ENCODE data around the gene SEZ6.

SEZ6 gene

DNA sequence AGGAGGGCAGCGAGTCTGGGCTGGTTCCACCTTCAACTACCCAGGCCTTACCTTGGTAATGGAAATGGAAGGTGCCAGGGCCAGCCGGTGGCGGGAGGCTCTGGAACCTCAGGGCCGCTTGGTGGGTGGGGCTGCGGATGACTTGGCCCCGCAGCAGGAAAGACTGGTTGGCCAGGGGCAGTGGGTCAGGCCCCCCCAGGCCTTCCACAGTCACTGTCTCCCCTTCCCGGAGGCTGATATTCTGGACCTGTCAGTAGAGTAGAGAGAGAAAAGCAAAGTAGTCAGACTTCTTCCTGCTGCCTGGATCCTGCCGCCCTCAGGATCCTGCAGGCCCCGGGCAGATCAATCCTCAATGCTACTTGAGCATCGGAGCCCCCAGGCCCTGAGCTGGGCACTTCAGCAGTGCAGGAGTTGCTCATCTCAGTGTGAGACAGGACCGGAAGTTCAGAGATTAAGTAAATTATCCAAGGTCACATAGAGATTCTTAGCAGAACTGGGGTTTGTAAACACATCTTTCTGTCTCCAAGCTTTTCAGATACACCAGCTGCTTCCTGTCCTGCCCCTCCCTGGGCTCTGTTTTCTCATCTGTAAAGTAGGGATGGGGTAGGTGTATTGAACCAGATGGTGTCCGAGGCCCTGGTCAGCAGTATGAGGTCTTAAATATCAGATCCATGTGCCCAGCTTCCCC is 36.0 kb downstream of the SEZ6 start:
- peaks cover 0 to 21% of the 10 kb centered on the region in 2 donors for H3K4me1 ChIP-seq (ENCODE audit: control insufficient read depth in 1 of 2, insufficient read depth in 2 of 2, low read length in 2 of 2)
- no peak overlapping the region for H3K4me3 ChIP-seq (ENCODE audit: low read depth in 1 of 2, low read length in 2 of 2)
- H3K36me3 ChIP-seq (ENCODE audit: control insufficient read depth in 1 of 2, insufficient read depth in 2 of 2, low read length in 2 of 2), result no peaks in the 10 kb centered on the region
- no peak overlapping the region for H3K27ac ChIP-seq (ENCODE audit: low read length)
- no peaks in the 10 kb centered on the region for H3K27me3 ChIP-seq (ENCODE audit: low read depth, low read length)
- no peaks in the 10 kb centered on the region for H3K9me3 ChIP-seq (ENCODE audit: control insufficient read depth in 1 of 2, low read length in 2 of 2)

DNA sequence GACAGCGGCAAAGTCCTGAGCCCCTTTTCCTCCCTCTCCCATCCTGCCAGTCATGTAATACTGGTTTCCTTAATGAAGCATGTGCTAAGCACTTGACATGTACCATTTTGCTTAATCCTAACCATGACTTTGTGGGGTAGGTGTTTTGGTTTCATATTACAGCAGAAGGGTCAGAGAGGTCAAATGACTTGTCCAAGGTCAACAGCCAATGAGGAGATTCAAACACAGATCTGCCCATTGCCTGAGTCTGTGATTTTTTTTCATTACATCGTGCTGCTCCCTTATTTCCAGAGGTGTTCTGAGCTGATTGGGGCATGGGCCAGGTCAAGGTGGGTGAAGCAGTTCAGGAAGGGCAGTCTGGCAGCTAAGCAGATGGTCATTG is 36.9 kb downstream of the SEZ6 start:
- Histone ChIP-seq H3K9me3 (ENCODE audit: control insufficient read depth in 1 of 2, low read length in 2 of 2) (no peaks in the 10 kb centered on the region), H3K4me1 (ENCODE audit: control insufficient read depth in 1 of 2, insufficient read depth in 2 of 2, low read length in 2 of 2) (peaks cover 0 to 21% of the 10 kb centered on the region in 2 donors), H3K27me3 (ENCODE audit: low read depth, low read length) (no peaks in the 10 kb centered on the region), H3K36me3 (ENCODE audit: control insufficient read depth in 1 of 2, insufficient read depth in 2 of 2, low read length in 2 of 2) (no peaks in the 10 kb centered on the region), H3K4me3 (ENCODE audit: low read depth in 1 of 2, low read length in 2 of 2) (no peak overlapping the region), H3K27ac (ENCODE audit: low read length) (no peak overlapping the region)

DNA sequence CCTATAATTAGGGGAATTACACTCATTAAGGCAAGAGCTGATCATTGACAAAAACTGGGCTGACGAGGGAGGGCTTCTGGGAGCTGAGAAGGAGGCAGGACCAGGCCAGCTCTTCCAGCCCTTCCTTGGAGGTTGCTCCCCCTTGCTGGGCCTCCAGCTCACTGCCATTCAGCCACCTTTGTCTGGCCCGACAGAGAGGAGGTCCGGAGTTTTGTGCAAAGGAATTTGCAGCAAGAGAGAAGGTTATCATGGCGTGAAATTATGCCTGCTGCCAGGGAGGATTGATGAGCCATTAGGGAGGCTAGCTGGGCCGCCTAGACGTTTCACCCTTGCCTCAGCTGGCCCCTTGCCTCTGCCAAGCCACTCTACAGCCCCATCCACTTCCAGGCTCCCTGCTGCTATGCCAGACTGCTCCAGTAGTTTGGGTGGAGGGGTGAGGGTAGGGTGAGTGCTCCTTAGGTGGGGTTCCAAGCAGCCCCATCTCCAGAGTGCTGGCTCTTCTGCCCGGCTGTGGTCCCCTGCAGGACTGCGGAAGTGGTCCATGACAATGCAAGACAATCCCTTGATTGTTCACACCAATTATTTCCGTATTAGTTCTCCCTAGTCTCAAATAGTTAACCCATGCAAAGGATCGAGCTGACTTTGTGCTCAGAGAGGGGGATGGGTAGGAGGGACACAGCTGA is 37.5 kb downstream of the SEZ6 start:
- peaks cover 0 to 17% of the 10 kb centered on the region in 2 donors for H3K4me1 ChIP-seq (ENCODE audit: control insufficient read depth in 1 of 2, insufficient read depth in 2 of 2, low read length in 2 of 2)
- H3K4me3 ChIP-seq (ENCODE audit: low read depth in 1 of 2, low read length in 2 of 2), result no peak overlapping the region

DNA sequence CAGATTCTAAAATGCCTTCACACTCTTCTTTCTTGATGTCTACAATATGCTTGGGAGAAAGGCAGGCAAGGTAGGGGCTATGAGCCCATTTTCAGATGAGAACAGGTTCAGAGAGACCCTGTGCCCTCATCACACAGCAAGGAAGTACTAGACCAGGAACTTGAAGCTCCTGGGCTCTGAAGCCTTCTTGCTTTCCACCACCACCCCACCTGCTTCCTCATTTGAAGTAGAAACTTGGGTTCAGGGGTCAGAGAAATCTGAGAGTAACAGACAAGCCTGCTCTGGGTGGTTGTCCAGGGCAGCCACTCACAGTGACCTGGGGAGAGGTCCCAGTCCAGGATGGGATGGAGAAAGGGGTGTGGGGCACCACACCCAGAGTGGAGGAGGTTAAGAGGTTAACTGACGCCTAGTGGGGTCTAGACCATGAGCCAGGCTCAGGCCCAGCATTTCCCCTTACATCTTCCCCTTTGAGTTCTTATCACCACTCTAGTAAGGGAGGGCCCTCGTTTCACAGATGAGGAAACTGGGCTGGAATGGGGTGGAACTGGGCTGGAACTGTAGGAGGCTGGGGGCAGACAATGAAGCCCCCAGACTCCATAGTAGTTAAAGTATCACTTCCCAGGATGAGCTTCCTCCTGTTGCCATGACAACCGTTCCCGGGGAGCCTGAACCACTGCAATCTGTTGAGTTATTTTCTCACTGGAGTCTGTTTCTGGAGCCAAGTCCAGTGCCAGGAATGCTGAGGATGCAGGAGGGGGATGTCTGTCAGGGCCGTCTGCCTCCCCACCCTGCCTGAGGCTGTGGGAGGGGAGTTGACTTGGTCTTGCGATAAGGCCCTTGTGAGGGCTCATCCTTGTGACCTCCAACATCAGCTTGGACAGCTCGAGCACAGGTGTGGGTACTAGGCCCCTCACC is 38.4 kb downstream of the SEZ6 start:
- peaks cover 0 to 14% of the 10 kb centered on the region in 2 donors for H3K4me1 ChIP-seq (ENCODE audit: control insufficient read depth in 1 of 2, insufficient read depth in 2 of 2, low read length in 2 of 2)
- H3K27ac ChIP-seq (ENCODE audit: low read length), result no peak overlapping the region
- H3K9me3 ChIP-seq (ENCODE audit: control insufficient read depth in 1 of 2, low read length in 2 of 2), result no peaks in the 10 kb centered on the region
- no peaks in the 10 kb centered on the region for H3K36me3 ChIP-seq (ENCODE audit: control insufficient read depth in 1 of 2, insufficient read depth in 2 of 2, low read length in 2 of 2)
- no peaks in the 10 kb centered on the region for H3K27me3 ChIP-seq (ENCODE audit: low read depth, low read length)
- no peak overlapping the region for H3K4me3 ChIP-seq (ENCODE audit: low read depth in 1 of 2, low read length in 2 of 2)

More for the DNA sequence above, 37.5 kb downstream of the SEZ6 start:
- Histone ChIP-seq H3K36me3 (ENCODE audit: control insufficient read depth in 1 of 2, insufficient read depth in 2 of 2, low read length in 2 of 2) (no peaks in the 10 kb centered on the region), H3K27me3 (ENCODE audit: low read depth, low read length) (no peaks in the 10 kb centered on the region), H3K27ac (ENCODE audit: low read length) (no peak overlapping the region), H3K9me3 (ENCODE audit: control insufficient read depth in 1 of 2, low read length in 2 of 2) (no peaks in the 10 kb centered on the region)

DNA sequence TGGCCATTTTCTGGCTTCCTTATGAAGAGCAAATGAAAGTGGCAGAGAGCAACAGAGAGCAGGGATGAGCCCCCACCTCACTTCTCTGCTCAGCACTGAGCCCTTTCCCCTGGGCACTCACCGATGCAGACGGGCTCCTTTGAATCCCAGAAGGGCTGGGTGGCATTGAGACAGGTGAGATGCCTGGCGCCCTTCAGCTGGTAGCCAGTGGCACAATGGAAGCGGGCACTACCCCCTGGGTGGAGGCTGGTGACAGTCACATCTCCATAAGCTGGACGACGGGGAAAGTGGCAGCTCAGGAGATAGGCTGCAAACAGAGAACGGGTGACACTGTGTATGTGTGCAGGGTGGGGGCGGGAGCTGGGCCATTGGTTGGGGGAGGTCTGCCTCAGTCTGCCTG is 42.0 kb downstream of the SEZ6 start:
- H3K4me3 ChIP-seq (ENCODE audit: low read depth in 1 of 2, low read length in 2 of 2), result no peak overlapping the region
- H3K27ac ChIP-seq (ENCODE audit: low read length), result no peak overlapping the region
- peaks cover 0 to 2% of the 10 kb centered on the region in 2 donors for H3K36me3 ChIP-seq (ENCODE audit: control insufficient read depth in 1 of 2, insufficient read depth in 2 of 2, low read length in 2 of 2)
- peaks cover 0 to 6% of the 10 kb centered on the region in 2 donors for H3K4me1 ChIP-seq (ENCODE audit: control insufficient read depth in 1 of 2, insufficient read depth in 2 of 2, low read length in 2 of 2)
- H3K27me3 ChIP-seq (ENCODE audit: low read depth, low read length), result no peaks in the 10 kb centered on the region
- no peaks in the 10 kb centered on the region for H3K9me3 ChIP-seq (ENCODE audit: control insufficient read depth in 1 of 2, low read length in 2 of 2)

DNA sequence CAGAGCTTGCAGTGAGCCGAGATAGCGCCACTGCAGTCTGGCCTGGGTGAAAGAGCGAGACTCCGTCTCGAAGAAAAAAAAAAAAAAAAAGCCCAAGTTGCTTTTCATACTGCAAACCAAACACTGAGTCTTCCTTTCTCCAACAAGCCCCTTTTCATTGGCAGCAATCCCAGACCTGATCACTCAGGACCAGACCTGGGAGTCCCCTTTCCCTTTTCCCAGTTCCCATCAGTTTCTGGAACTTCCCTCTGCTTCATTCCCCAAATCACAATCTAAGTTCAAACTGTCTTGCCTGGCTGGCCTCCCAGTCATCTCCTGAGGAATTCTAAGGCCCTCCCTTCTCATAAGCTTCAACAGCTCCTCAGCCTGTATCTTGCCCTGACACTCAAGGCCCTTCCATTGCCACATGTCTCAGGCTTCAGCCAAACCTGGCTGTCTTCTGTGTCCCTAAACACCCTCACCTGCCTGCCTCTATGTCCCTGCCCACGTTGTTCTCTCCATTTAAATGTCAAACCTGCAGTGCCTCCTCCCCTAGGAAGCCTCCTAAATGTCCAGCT is 42.7 kb downstream of the SEZ6 start:
- no peaks in the 10 kb centered on the region for H3K9me3 ChIP-seq (ENCODE audit: control insufficient read depth in 1 of 2, low read length in 2 of 2)
- no peak overlapping the region for H3K27ac ChIP-seq (ENCODE audit: low read length)
- H3K4me3 ChIP-seq (ENCODE audit: low read depth in 1 of 2, low read length in 2 of 2), result no peak overlapping the region
- no peaks in the 10 kb centered on the region for H3K27me3 ChIP-seq (ENCODE audit: low read depth, low read length)
- H3K36me3 ChIP-seq (ENCODE audit: control insufficient read depth in 1 of 2, insufficient read depth in 2 of 2, low read length in 2 of 2), result peaks cover 0 to 3% of the 10 kb centered on the region in 2 donors
- H3K4me1 ChIP-seq (ENCODE audit: control insufficient read depth in 1 of 2, insufficient read depth in 2 of 2, low read length in 2 of 2), result peaks cover 0 to 5% of the 10 kb centered on the region in 2 donors

DNA sequence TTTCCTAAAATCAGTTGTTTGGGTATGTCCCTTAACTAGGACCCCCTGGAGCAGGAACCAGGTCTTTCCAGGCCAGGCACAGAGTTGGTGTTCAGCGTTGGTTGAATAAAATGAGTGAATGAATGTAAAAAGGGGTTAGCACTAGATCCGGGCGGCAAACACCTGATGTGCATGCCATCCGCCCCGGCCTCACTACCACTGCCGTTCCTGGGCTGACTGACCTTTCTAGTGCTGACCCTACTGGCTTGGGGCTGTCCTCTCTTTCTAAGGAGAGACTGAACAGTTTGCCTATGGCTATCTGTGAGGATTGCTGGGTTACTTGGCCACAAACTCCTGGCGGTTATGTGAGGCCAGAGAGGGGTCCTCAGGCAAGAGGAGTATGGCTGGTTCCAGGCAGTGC is 44.4 kb downstream of the SEZ6 start:
- H3K36me3 ChIP-seq (ENCODE audit: control insufficient read depth in 1 of 2, insufficient read depth in 2 of 2, low read length in 2 of 2), result peaks cover 0 to 3% of the 10 kb centered on the region in 2 donors
- H3K4me1 ChIP-seq (ENCODE audit: control insufficient read depth in 1 of 2, insufficient read depth in 2 of 2, low read length in 2 of 2), result no peaks in the 10 kb centered on the region
- no peak overlapping the region for H3K27ac ChIP-seq (ENCODE audit: low read length)
- no peaks in the 10 kb centered on the region for H3K9me3 ChIP-seq (ENCODE audit: control insufficient read depth in 1 of 2, low read length in 2 of 2)
- H3K27me3 ChIP-seq (ENCODE audit: low read depth, low read length), result no peaks in the 10 kb centered on the region
- H3K4me3 ChIP-seq (ENCODE audit: low read depth in 1 of 2, low read length in 2 of 2), result no peak overlapping the region

DNA sequence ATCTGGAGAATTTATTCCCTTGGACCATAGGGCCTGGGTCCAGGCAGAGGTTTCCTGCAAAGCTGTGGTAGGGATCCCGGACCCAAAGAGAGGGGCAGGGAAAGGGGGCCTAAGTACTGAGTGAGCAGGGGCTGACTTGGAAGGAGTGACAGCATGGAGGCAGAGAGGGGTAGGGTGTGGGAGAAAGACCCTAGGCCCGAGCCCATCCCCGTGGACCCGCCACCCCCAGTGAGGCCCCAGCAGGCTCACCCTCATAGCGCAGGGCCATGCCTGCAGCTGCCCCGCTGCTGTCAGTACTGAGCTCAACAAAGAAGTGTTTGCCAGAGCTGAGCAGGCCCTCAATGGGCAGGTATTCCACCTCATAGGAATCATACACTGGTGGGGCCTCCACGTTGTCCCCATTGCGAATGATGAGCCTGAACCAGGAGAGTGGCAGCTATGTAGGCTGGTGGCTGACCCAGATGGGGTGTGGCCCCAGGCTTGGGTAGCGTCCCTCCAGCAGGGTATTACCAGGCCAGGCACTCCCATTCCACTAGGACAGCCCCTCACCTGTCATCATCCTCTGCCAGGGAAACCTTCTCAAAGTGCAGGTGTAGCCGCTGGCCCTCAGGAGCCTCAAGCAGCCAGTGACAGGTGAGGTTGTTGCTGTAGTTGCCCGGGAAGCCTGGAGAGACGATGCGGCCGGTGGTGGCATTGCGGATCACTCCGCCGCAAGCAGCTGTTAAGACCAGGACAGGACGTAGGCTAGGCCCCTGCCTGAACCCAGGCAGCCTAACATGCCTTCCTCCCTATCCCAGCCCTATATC is 45.4 kb downstream of the SEZ6 start:
- Histone ChIP-seq H3K9me3 (ENCODE audit: control insufficient read depth in 1 of 2, low read length in 2 of 2) (no peaks in the 10 kb centered on the region), H3K27ac (ENCODE audit: low read length) (no peak overlapping the region), H3K36me3 (ENCODE audit: control insufficient read depth in 1 of 2, insufficient read depth in 2 of 2, low read length in 2 of 2) (peaks cover 0 to 3% of the 10 kb centered on the region in 2 donors), H3K27me3 (ENCODE audit: low read depth, low read length) (no peaks in the 10 kb centered on the region), H3K4me1 (ENCODE audit: control insufficient read depth in 1 of 2, insufficient read depth in 2 of 2, low read length in 2 of 2) (no peaks in the 10 kb centered on the region), H3K4me3 (ENCODE audit: low read depth in 1 of 2, low read length in 2 of 2) (no peak overlapping the region)

DNA sequence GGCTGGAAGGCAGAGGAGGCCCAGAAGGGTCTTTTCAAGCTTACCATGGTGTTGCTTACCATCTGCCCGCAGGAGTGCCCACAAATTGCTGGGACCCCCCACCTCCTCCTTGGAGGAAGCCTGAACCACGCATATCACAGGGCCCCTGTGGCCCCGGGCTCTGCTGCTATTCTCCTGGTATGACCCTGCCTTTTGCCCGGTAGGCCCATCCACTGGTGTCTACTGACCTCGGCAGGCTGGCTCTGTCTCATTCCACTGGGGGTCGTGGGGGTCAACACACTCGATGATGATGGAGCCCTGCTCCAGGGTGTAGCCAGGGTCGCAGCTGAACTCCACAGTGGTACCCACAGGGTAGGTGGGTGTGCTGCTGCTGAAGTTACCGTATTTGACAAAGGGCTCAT is 46.4 kb downstream of the SEZ6 start:
- H3K27me3 ChIP-seq (ENCODE audit: low read depth, low read length), result no peaks in the 10 kb centered on the region
- peaks cover 0 to 3% of the 10 kb centered on the region in 2 donors for H3K36me3 ChIP-seq (ENCODE audit: control insufficient read depth in 1 of 2, insufficient read depth in 2 of 2, low read length in 2 of 2)
- no peak overlapping the region for H3K27ac ChIP-seq (ENCODE audit: low read length)
- no peaks in the 10 kb centered on the region for H3K9me3 ChIP-seq (ENCODE audit: control insufficient read depth in 1 of 2, low read length in 2 of 2)
- H3K4me1 ChIP-seq (ENCODE audit: control insufficient read depth in 1 of 2, insufficient read depth in 2 of 2, low read length in 2 of 2), result no peaks in the 10 kb centered on the region
- no peak overlapping the region for H3K4me3 ChIP-seq (ENCODE audit: low read depth in 1 of 2, low read length in 2 of 2)

DNA sequence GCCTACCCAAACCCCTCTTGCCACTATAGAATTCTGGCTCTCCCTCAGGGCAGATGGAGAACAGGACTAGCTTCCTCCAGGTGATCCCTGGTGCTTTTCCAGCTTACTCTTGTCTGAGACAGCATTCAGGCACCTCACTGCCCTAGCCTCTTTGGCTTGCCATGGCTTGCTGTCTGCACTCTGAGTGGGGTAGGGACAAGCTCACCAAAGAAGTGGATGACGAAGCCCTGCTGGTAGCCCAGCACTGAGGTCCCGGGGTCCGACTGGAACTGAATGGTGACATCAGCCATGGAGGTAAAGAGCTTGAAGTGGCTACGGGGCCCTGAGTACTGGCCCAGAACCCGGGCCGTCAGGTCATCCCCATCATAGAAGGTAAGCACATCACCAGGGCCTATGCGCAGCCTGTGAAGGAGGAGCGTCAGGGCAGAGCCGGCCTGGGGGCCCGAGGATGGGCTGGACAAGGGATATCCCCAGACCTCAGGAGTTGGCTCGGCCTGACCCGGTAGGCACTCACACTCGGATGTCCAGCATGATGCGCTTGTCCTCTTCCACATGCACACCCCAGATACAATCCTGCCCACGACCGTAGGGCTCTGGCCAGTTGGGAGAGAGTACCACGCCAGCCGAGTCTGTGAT is 46.9 kb downstream of the SEZ6 start:
- Histone ChIP-seq H3K4me1 (ENCODE audit: control insufficient read depth in 1 of 2, insufficient read depth in 2 of 2, low read length in 2 of 2) (no peaks in the 10 kb centered on the region), H3K27ac (ENCODE audit: low read length) (no peak overlapping the region), H3K4me3 (ENCODE audit: low read depth in 1 of 2, low read length in 2 of 2) (no peak overlapping the region), H3K27me3 (ENCODE audit: low read depth, low read length) (no peaks in the 10 kb centered on the region), H3K36me3 (ENCODE audit: control insufficient read depth in 1 of 2, insufficient read depth in 2 of 2, low read length in 2 of 2) (peaks cover 0 to 3% of the 10 kb centered on the region in 2 donors), H3K9me3 (ENCODE audit: control insufficient read depth in 1 of 2, low read length in 2 of 2) (no peaks in the 10 kb centered on the region)

Measured in muscle layer of duodenum (tissue), 2 donors.